Stimulated activated CD8-positive, alpha-beta memory T cell treated with anti-CD3 and anti-CD28 coated beads, Interleukin-12 subunit alpha, Interleukin-12 subunit beta, amount 100 ng/mL, for 1 hour (primary cell): ENCODE measurements around the gene PRKG1.
"Not testable (repeated sequence)": the region's sequence is repeated elsewhere in the genome, so short reads cannot be mapped to it uniquely, and the experiment has no call there.

Experiments used
- DNase-seq: peaks from one replicate; pipeline ENCODE4 v3.0.0-alpha.2; 2020; ENCODE audit warnings: low read depth

PRKG1 gene

DNA sequence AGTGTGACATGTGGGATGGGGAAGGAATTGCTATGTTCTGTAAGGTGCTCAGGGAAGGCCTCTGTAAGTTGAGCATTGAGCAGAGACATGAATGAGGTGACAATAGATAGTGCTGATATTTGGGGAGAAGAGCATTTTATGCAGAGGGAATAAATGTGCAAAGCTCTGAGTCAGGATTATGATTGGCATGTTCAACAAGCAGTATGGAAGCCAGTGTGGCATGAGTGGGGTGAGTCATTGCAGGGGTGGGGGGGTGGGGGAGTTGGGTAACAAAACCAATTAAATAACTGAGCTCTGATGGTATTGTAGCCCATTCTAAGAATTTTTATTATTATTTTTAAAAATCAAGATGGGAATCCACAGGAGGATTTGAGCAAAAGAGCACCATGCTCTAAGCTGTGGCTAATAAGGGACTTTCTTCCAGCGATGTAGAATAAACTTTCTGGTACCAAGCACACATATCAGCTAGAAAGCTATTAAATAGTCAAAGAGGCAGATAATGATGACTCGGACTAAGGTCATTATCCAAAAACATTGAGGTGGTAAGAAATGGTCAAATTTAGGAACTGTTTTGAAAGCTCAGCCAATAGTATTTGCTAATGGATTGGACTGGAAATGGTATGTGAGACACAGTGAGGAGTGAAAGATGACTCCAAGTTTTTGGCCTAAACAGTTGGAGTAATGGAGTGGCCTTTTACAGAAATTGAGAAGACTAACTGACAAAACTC is 96.4 kb downstream of the PRKG1 start:
- DNase-seq, result no peak

DNA sequence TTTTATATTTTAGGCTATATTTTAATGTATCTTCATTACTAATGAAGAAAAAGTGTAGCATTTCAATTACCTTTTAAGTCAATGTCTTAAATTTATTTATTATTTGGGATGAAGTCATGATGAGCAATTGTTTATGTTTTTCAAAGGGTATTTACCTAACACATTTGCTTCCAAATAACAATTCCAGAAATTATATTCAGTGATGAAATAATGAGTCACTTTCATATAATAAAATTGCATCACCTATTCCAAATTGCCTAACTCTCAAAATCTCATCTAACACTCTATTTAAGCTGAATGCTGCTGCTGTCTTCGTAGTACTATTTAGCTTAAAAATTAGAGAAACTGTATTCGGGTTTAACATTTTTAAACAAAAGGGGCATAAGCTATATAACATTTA is 97.7 kb downstream of the PRKG1 start:
- no peak for DNase-seq

DNA sequence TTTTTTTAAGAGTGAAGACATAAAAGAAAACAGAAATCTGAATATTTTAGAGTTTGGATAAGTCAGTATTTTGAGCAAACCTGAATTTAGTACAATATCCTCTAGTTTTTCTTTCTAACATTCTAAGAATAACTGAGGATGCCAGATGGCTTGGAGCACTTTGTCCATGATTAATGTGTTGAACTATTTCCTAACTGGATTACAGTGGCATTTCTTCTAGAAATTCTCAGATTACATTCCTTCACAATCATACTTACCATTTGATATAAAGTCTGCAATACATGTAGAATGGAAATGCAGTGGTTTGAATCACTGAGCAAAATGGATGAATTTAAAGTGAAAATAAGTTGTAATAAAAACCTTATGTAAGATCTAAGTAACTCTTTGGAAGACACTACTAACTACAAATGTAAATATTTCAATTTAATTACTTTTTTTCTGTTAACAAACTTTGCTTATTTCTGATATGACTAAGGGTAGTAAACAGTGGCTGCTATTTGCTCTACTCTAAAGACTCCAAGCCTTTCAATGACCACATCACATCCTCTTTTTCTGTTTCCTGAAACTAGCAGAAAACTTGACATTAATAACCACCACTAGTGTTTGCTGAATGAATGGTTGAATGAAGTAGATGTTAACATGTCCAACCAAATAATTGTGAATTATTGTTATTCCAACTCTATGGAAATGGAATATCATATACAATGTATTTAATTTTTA is 102.8 kb downstream of the PRKG1 start:
- DNase-seq, result no peak

DNA sequence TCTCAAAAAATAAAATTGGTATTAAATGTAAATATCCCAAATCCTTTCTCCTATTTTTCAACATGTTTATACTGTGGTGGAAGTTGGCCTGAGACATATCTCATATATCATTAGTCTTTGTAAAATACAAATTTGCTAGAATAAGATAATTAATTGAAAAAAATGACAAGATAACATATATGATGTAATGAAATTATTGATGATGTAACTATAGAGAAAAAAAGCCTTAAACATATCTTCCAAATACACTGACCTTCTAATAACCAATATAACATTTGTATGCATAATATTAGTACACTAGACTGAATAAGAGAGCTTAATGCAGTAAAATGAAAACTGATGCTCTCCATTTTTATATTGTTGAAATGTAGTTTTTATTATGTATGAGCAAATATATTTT is 104.3 kb downstream of the PRKG1 start:
- DNase-seq, result no peak

DNA sequence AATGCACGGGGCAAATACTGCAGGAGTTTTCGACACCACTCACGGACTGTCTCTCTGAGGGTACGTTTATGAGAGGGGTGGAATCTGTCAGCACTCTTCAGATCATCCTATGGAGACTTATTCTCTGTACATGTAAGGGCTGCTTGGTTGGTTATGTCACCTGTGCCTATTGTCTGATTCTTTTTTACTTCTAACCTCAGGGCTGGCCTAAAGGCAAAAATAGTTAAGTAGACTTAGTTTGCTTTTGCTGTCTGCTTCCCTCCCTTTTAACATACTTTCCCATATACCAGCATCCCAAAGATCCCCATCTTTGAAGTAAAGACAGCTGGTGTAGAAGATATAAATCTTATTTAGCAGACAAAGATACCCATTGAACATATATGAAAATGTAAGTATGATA is 105.9 kb downstream of the PRKG1 start:
- DNase-seq, result no peak

DNA sequence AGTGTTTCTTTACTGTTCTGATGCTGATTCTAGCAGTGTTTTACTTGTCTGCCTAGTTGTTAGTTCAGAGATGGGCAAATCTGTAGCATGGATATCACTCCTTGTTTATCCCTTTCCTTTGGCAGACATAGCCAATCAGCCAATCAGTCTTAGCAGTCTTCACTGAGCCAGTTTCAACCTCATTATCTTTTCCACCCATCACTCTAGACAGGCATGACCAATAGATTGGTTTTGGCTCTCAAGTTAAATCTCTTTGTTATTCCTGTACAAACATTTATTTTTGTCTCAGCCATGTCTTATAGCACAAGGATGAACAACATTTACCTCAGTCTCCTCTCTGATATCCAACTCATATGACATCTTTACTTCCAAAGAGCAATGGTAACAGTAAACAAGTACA is 109.5 kb downstream of the PRKG1 start:
- DNase-seq, result no peak

DNA sequence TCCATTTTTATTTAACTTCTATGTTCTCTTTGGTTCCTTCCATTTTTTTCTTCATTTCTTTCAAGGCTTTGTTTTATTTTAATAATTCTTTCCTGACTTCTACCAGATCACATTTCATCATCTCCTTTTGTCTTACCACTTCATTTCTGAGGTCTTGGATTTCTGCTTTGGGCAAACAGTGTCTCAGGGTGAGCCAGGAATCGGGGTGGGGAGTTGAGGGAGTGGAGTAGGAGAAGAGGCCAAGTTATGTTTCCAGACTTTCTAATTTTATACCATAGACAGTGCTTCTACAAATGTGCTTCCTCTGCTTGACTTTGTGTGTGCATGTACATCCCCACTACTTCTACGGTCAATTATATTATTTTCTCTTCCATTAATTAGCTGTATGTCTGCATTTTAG is 112.1 kb downstream of the PRKG1 start:
- DNase-seq, result no peak

DNA sequence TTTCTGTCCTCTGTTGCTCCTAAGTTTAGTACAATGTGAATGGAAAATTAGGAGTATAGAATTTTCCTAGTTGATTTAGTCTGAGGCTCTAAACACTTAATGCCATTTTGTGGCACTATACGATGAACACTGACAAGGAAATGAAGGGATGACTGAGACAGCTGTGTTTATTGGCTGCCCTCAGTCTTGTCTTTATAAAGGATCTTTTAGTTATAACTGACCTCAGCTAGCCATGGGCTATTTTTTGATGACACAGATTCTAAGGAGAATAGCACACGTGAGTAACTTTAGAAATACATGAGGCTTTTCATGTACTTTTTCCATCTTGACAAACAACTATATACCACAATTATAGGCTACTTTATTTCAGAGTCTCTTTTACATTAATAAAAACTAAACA is 113.7 kb downstream of the PRKG1 start:
- DNase-seq, result no peak

DNA sequence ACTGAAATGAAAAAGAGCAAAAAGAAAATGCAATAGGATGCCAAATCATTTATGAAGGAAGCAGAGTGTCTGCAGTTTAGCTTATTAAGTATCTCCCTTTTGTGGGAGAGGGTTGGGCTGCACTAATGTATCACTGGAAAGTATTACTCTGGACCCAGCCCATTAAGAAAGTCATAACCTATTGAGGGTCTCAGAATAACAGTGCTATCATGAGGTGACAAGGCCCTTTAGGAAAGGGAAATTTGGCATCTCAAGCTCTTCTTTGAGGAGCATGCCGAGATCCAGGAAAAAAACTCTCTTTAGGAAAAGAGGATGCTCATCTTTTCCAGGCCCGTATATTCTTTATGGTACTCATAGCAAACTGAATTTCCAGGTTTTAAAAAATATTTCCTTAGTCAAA is 114.6 kb downstream of the PRKG1 start:
- DNase-seq, result no peak

DNA sequence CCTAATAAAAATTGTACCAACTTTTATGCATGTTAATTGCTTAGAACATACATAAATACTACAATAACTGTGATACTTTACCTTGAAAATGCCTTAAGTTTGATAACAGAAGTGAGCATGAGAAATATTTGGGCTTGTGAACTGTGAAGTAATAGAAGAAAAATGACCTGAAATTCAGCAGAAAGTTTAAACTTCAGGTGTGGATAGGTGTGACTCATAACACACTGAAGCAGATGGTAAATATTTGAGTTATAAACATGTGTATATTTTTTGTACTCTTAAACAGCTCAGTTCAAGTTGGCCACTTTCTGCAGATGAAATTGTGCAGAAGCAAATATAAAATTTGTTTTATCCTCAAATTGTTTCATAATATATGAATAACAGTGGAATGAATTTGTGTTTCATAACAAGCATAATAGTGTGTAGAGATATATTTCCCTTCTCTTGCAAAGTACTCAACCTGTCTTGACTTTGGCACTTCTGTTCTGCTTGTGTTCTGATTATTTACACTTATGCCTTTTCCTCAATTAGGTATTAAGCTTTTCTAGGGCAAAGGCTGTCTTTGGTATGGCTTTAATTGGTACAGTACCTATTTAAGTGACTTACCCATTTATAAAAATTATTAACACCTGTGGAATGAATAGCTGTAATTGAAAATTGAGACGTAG is 122.4 kb downstream of the PRKG1 start:
- DNase-seq, result no peak

DNA sequence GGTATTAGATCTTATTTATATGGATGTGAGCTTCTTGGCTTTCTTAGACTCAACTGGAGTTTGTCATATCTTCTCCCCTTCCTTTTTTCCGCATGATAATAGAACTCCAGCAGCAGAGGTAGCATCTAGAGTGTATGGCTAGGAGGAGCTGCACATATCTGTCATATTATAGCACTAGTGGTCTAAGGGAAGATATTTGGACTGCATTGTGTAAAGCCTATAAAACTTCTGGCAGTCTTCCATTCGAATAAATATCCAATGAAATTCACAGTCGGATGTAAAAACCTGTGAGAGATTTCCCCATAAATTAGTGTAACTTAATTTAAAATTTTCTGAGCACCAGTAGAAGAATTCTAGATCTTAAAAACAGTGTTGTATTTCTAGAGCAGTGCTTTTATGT is 123.9 kb downstream of the PRKG1 start:
- no peak for DNase-seq

DNA sequence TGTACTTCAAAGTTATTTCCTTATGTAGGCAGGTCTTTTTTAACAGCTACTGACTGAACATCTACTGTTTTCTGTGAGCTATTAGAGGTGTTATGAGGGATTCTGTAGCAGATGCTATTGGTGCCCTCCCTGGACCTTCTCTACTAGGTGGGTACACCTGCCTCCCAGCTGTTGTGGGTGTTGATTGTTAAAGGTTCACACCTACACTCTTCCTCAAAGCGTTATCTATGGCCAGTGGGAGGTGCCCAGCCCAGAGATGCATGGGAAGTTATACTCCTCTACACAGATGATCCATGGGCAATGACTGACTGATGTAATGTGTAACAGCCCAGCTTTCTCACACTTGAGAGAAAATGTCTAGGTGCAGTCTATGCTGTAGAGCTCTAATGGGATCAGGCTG is 127.7 kb downstream of the PRKG1 start:
- no peak for DNase-seq

DNA sequence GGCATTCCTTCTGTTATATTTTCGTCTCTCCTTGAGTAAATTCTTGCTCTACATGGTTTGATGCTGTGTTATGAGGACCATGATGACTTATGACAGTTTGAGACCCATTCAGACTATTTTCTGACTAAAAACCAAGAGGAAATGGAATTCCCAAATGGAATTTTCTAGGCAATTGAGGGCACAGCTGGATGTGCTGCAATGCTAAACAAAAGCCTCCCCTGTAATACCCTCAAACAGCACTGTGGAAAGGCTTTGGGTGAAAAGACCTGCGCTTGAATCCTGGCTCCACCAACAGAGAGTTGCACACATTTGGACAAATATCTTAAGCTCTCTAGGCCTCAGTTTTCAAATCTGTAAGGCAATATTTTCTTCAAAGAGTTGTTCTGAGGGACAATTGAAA is 129.1 kb downstream of the PRKG1 start:
- DNase-seq, result no peak

DNA sequence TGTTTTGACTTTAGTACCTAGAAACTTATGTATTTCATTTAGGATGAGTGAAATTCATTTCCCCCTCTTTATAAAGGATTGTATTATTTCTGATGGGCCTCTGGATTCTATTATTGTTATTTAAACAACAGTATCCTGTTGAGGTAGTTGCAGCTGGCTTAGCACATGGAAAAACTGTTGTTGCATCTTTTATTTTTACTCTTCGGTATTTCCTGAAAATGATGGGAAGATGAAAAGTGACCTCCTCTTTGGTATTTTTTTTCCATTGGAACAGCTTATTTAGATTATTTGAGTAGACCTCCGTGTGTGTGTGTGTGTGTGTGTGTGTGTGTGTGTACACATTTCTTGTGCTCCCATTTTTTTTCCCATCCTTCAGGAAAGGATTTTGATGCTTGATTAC is 129.8 kb downstream of the PRKG1 start:
- no peak for DNase-seq

DNA sequence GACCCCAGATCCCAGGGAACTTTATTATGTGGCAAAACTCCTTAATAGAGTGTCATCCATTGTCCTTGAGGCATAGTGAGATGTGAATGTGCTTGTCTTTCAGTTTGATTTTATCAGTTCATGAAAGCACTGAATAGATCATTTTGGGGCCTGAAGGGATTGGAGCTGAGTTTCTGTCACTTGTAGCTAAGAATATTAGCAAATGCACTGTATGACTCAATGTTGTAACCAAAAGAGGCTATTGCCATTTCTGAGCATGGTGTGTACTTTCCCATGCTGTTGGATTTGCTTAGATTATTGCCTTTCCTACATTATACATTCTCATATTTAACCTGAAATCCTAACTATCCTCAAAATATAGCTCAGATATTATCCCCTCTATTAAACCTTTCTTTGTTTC is 130.4 kb downstream of the PRKG1 start:
- no peak for DNase-seq

DNA sequence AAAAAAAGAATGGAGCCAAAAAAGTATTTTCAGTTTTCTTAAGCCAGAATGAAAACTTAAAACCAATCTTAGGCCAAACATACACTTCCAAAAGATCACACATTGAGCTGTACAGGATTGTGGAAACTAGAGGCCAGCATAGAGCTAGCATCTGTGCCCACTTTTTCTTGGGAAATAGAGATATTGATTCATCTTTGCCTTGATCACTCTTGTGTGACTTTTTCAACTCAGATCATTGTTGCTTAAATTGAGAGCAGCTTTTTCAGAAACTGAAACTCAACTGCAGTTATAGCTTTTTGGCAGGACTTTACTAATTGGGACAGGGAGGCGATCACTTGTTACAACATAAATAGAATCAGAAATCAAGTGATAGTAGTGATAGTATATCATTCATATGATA is 132.2 kb downstream of the PRKG1 start:
- DNase-seq, result no peak

DNA sequence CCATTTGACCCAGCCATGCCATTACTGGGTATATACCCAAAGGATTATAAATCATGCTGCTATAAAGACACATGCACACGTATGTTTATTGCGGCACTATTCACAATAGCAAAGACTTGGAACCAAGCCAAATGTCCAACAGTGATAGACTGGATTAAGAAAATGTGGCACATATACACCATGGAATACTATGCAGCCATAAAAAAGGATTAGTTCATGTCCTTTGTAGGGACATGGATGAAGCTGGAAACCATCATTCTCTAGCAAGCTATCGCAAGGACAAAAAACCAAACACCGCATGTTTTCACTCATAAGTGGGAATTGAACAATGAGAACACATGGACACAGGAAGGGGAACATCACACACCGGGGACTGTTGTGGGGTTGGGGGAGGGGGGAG is 138.7 kb downstream of the PRKG1 start:
- DNase-seq, result not testable (repeated sequence)

DNA sequence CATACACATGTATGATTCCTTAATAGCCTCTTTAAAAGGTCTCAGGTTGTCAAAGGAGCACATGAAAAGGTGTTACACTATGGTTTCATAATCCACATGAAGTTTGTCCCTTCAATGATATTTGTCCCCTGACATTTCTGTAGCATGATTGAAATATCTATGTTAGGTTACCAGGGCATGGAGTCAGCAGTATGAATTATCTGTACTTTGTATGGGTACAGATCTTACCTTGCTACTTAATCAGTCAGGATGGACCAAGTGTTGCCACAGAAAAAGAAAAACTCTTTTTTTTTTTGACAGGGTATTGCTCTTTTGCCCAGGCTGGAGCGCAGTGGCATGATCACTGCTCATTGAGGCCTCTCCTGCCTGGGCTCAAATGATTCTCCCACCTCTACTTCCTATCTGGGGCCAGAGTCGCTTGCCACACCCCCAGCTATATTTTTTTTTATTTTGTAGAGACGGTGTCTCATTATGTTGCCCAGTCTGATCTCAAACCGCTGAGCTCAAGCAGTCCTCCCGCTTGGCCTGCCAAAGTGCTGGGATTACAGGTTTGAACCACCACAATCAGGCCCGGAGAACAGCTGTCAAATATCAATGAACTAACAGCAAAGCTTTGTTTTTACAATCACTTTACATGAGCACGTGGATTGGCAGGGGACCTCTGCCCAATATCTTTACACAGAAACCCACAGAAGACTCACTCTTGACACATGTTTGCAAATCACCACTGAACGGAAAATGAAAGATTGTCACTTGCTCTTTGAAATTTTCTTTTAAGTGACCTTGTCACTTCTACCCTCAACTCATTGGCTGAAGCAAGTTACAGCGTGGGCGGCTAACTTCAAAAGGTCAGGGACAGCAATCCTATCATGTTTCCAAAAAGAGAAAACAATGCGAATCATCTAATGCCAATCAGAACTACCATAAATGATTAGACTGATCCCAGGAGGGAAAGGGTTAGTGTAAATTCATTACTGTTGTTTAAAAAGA is 140.2 kb downstream of the PRKG1 start:
- no peak for DNase-seq

DNA sequence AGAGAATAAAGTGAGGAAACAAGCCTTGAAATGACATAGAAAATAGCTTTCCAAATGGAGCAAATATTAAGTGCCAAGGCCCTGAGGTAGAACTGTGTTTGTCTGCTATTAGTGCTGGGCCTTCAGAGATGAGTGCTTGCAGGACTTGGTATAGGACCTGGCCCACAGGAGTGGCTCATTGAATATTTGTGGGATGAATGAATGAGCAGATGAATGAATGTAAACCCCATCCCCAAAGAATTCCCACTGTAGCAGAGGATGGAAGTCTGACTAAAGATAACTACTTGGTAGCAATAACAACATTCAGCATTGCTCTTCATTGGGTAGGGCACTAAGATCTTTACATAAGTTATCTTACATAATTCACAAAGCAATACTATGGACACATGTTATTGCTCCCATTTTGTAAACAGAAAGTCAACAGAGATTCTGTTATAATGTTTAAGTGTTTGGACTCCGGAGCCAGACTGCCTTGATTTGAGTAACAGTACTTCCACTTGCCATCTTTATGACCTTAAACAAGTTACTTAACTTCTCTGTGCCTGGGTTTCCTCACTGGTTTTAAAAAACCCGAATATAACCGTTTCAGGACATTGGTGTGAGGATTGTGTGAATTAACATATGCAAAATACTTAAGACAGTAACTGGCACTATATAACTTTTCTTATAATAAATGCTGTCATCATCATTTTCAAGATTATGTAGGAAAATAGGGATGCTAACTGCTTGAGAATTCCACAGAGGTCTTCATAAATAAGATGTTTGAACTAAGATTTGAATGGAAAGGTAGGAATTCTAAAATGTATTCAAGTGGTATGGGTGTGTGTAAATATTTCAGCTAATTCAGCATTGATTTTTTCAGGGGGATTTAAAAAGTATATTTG is 141.9 kb downstream of the PRKG1 start:
- no peak for DNase-seq

DNA sequence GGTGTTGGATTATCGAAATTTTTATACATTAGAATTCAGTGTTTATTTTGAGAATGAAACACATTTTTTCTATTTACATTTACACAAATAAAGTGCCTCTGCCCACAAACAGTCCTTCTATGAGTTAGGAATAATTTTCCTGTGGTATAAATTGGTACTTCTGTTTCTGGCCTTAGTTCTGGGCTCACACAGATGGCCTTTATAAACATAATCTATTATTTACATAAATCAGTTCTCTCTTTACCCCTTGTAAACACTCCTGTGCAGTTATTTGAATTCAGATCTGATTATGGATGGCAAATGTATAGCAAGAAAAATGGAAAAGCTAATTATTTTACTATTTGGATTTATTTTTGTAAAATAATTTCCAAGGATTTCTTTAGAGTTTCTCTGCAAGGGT is 143.2 kb downstream of the PRKG1 start:
- DNase-seq, result no peak

DNA sequence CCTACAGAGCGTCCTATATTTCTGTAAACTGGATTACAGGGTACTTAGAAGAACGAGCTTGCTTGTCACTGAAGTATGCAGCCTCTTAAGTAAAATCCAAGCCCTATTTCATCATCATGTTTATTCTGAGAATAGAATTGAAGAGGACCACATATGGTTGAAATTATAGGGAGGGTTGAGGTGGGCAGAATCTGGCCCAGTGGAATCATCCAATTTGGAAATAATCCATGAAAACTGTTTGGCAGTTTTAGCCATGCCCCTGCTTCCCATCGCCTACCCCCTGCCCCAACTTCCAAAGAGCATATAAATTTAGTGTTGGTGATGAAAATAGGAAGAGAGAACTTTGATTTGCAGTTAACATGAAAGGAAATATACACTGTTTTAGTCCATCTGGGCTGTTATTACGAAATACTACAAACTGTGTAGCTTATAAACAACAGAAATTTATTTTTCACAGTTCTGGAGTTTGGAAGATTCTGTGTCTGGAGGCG is 150.4 kb downstream of the PRKG1 start:
- DNase-seq, result no peak
